GM19351 (cell line): ENCODE data around the gene PDIA5.

Experiments
- ATAC-seq: cut with Tn5 transposase; IDR thresholded peaks from one replicate; pipeline ENCODE4 v1.9.1; 2021; ENCODE audit warnings: mild to moderate bottlenecking, moderate library complexity; ENCODE audit not compliant: unreplicated experiment

PDIA5 gene

DNA sequence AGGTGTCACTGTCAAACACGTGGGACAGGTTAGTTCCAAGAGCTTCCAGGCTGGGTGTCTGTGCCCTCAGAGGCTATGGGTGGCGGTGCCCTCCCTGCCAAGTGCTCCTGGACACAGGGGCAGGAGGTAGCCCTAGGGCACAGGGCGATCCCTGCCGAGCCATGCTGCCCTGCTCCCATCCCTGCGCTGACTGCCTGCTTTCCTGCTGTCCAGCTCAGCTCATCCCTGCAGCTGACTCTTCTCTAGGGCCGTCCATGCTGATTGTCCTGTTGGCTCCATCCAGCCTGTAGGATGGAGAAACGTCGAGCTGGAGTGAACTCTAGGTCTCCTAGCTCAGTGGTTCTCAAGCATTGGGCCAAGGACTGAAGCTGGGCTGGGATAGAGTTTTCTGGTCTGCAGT, 3.7 kb downstream of the PDIA5 start:
- ATAC-seq = no peak

DNA sequence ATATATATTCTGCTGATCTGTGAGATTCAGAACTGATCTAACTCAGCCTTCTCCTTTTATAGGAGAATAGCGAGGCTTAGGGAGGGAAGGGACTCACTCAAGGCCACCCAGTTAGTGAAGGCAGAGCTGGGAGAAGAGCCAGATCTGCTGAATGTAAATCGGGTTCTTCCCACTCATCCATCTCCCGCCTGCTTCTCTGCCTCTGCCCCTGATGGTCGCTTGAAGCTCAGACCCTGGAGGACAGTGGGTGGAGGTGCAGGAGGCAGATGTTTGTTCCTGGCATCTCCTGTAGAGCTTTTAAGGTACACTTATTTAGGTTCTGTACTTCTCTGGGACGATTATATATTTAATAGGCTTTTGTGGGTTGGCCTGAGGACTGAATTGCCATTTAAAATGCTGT, 4.3 kb downstream of the PDIA5 start:
- no peak for ATAC-seq

DNA sequence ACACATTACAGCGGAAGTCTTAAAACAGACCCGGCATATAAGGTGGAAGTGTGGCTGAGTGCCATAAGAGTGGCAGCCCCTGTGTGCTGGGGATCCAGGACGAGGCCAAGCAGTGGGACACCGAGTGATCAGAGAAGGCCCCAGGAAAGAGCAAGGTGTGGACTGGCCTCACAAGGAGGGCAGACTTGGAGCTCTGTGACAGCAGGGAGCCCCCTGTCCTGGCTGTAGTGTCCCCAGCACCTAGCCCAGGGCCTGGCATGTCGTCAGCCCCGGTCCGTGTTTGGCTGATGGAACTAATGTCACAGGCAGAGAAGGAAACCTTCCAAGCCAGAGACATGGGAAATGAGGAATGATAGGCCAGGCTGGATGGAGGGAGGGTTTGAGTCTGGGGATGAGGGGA, 4.8 kb downstream of the PDIA5 start:
- no peak for ATAC-seq

DNA sequence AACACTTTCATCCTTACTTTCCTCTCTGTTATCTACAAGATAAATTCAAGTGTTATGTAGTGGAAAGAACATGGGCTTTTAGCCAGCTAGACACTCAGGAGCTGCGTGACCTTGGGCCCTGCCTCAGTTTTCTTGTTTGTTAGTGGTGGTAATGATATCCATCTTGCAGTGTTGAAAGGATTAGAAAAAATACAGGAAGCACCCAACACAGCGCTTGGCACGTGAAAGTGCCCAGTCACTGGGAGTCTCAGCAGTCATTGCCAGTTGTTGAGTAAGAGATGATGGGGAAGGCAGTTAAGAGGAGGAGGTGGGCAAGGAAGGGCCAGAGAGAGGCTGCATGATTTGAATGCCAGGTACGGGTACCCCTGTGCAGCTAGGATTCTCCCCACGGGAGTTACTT, 5.3 kb downstream of the PDIA5 start:
- ATAC-seq = no peak

DNA sequence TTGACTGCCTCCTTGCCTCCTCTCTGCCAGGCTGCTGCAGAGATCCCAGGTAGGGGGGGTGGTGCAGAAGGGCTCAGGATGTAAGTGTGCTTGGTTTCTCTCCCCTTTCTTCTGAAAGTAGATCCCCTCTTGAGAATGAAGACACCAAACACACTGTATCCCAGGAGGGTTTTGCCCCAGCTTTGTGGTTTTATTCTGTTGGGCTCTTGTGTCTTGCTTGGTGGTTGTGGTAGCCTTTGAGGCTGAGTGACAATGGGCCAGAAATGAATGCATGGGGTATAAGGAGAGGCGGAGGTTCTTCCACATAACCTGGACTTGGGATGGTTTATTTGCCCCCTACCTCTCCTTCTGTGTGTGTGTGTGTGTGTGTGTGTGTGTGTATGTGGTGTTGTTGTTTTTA, 5.7 kb downstream of the PDIA5 start:
- no peak for ATAC-seq

DNA sequence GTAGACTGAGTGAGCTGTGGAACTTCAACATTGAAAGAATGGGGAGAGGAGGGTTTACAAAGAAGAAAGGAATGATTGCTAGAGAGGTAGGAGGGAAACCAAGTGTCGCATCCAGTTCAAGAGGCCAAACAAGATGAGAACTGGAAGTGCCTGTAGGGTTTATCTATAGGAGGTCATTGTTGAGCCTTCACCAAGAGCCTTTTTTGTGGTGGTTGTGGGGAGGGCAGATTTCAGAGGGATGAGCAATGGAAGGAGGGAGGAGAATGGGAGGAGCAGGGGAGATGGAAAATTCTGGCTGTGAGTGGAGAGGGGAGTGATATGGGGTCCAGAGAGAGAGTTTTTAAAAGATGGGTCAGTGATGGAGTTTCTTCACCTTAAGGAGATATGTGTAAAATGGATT, 8.5 kb downstream of the PDIA5 start:
- ATAC-seq = no peak

DNA sequence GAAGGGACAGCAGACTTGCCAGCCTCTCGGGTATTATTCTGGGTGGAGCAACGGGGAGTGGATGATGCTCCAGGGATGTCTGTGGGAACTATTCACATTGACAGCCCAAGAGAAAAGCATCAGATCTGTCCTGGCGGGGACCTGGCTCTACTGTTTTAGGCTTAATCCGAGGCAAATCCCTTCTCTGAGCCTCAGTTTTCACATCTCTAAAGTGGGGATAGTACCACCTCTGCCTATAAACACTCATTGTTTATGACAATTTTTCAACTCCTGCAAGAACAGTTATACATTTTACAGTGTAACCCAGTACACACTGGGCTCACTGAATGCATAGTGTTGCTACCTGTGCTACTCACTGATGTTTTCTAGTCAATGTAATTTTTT, 9.3 kb downstream of the PDIA5 start:
- no peak for ATAC-seq

DNA sequence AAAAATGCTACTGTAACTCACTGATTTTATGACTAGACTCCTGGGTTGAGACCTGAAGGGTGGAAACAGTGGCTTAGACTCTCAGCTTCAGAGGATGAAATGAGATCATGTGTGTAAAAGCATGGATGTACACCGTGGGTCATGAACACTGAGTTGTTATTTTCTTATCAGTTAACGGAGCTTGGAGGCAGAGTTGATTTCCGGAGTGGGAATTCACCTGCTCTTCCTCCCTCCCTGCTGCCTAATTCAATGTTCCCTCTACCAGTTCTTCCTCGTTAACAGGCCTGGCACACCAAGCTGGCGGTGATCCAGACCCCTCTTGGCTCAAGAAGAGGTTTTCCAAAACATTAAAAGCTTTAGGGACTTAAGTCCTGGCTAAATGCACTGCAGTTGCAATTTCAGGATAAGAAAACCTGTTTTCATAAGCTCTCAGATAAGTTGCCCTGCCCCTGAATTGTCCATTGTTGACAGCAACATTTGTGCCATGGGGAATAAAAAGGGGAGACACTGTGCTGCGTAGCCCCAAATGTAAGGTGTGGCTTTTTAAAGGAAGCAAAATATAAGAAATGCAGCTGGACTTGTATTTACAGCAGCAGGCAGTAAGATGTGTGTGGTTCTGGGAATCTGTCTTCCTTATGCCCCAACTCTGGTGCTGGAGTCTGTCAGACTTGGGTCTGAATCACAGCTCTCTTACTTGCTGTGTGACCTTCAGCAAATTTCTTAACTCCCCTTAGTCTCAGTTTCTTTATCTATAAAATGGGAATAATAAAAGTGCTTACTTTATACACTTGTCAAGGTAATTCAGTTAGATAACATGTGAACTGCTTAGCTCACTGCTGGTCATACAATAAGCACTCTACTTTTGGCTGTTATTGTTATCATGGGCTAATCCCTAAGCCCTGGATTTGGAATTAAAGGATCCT, 9.9 kb downstream of the PDIA5 start:
- no peak for ATAC-seq

DNA sequence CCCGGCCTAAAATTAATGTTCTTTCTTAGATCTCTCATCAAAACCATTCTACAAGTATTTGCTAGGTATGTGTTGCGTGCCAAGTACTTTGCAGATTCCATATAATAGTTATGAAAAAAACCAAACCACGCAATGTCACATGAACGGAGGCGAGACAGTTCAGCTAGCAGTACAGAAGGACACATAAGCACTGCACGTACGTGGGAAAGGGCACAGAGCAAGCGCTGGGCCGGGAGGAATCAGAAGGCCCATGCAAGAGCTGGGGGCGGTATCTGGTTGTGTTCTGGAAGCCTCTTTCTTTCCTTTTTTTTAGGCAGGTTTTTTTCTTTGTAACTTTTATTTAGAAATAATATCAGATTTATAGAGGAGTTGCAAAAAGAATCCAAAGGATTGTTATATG, 11.3 kb downstream of the PDIA5 start:
- ATAC-seq = no peak

DNA sequence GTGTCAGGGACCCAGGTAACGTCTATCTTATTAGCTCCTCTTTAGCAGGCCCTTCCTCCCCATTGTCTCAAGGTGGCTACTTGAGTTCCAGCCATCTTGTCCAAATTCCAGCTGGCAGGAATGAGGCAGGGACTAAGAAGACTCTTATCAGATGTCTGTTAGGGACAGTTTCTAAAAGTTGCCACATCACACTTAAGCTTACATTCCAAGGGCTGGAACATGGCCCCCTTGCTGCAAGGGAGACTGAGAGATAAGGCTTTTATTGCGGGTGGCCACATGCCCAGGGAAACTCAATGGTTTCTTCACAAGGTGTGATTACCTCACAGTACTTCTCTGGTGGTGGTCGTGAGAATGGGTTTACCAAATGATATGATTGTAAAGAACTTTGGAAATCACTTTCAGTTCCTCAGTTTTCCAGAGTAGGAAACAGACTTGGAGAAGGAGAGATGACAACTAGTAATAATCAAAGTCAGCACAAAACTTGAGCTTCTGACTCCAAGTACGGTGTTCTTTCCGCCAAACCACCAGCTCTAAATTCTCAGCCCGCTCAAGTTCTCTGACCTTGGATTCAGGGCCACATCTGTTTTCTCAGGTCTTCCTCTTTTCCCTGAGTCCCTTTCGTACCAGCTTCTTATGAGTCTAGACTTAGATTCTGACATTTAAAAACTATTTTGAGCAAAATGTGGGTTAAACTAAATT, 14.2 kb downstream of the PDIA5 start:
- no peak for ATAC-seq

DNA sequence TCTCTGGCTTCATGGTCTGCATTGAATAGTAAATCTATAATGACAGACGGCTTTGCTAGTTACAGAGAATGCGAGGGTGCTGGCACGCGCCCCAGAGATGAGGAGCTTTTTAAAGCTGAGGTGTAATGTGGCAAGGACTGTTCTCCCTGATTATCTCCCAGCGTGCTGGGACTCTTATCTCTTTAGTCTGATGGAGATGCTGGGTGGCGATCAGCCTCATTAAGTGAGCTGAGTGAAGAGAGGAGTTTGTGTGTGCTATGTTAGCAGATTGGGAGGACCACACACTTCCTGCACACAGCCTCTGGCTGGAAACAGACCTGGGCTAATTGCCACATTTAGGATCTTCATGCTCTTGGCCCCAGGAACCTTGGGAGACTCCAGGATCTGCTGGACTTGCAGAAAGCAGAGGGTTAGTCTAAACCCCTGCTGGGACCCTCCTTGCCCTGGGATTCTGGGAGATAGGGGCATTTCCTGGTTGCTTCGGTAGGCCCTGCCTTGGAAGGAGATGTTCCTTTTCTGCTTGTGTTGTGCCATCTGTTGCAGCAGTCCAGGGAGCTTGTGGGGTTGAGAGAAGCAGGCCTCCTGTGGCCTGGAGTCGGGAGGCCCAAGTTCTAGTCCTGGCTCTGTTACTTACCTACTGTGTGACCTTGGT, 15.0 kb downstream of the PDIA5 start:
- ATAC-seq = no peak

DNA sequence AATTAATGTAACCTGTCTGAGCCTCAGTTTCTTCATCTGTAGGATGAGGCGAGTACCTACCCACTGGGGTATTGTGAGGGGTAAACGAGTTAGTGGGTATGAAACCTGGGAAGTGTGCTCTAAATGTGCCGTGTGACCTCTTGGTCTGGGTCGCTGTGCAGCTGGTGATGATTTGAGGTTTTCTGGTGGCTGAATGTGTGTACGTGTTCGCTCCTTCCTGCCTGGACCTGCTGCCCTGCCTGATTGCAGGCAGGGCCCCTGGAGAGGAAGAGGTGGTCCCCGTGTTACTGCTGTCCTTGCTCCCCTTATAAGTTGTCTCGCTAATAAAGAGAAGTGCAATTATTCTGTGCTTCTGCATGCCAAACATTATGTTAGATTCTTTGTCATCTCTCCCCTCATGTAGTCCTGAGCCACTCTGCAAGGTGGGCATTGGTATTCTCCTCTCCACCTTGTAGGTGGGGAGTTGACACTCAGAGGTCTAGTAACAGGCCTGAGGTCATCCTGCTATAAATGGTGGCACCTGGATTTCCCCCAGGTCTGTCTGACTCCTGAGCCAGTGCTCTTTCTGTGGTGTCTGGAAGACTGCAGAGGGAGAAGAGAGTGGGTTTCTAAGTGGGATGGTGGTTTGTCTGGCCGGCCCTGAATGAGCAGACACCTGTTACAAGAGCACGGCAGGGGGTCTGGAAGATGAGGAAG, 15.7 kb downstream of the PDIA5 start:
- peak; percentile 87 for ATAC-seq

DNA sequence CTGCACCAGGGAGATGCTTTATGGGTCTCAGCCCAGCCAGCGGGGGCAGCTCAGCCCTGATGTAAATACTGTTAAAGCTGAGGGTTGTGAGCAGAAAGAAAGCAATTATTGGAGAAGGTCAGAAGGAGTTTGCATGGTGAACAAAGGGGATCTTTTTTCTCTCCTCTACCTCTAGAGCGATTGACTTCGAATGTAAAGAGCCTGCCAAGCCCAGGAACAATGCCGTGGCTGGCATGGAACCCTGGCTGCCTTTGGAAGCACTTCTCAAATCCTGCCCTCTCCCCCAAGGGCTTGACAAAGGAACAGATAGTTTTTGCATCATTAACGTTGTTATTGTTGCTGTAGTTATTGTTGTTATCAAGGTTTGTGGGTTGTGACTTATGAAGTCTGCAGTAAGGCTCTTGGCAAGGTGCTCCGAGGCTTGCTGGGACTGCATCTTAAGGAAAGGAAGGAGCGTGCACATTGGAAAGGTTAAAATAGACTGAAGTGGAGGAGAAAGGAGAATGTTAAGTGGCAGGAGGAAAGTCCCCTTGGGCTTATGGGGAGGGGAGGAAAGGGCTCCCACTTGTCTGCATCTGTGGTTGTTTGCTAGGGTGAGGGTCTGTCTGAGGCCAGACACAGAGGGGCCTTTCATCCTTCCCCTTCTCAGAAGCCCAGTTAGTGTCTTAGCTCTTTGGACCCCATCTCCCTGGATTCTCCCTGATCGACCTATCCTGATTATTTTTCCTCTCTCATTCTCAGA, 16.7 kb downstream of the PDIA5 start:
- ATAC-seq = no peak

DNA sequence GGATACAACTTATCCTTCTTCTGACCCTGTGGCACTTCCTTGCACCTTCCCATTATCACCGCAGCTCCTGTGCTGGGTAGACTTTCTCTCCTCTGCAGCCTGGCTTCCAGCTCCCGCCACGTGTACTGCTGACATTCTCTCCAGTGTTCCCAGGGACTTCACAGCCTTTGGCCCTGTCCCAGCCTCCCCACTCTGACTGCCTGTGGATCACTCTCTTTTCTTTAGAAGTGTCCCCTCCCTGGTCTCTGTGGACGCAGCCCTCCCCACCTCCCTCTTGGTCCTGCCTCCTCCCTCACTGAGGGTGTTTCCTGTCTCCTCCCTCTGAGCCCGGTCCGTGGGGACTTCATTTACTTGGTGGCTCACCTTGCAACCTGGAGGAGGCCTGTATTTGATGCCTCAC, 17.4 kb downstream of the PDIA5 start:
- no peak for ATAC-seq

DNA sequence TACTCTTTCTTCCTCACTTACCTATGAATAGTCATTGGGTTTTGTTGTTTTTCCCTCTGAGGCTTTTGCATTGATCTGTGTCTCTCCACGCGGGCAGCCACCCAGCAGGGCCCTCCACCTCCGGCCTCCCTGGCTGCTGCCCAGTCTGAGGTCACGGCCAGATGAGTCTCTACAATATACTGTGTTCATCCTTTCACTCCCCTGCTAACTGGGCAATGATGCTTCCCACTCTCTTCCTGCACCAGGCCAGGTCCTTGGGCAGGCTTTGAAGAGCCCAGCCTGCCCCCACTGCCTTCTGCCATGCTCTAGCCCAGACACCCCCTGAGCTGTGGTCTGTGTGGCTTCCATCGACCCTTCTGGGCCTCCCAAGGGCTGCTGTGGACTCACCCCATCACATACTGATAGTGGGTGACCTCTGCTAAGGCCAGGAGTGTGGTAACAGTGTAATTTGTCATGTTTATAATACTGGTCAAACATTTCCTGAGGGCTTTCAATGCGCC, 18.0 kb downstream of the PDIA5 start:
- ATAC-seq = no peak

DNA sequence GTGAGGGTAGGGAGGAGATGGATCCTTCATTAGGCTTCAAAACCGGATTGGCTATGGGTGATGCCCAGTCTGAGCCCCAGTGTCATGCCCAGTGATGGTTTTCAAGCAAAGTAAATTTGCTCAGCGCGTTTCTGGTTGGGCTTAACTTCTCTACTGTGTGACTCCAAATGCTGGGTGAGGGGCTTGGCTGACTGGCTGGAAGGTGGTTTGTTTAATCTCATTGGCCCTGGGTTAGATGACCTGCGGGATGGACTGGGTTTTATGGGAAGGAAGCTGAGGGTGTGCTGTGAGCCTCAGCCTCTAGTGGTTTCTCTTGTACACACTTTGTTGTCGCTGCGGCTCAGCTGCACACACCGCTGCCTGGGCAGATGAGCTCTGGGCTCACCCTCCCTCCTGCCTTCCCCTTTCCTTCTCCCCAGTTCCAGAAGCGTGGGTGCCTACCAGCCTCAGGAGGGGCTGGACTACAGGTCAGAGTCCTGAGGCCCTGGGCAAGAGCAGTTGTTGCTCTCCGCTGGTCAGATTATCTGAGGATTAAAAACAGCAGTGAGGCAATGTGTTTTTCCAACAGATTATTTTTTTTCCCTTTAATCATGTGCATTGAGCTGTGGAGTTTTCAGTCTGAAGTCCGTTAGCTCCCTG, 18.6 kb downstream of the PDIA5 start:
- no peak for ATAC-seq

DNA sequence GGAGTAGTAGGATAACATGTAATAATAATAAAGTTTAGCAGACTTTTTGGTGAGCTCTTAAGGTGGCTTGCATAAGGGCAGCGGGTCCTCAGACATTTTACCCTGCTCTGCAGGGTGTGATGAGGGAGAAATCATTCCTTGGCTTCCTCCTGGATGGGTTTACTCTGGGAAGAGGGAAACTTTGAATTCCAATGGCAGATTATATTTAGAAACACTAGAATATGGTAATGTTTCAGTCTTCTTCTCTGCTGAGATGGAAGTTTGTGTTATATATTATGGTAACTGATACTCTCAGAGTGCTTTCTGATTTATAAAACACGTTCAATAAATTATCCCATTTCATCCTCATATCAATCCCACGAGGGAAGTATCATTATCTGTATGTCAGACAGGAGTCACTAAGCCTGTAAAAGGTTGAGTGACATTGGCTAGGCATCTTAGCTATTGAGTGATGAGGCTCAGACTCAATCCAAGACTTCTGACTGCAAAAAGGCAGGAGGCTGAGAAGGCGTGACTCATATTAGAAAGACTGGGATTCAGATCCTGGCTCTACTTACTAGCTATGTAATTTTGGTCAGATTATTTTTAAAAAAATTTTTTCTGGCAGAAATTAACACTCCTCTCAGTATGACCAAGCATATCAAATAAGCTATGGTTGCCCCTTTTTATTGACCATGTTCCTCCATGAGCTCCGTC, 19.3 kb downstream of the PDIA5 start:
- ATAC-seq = no peak

DNA sequence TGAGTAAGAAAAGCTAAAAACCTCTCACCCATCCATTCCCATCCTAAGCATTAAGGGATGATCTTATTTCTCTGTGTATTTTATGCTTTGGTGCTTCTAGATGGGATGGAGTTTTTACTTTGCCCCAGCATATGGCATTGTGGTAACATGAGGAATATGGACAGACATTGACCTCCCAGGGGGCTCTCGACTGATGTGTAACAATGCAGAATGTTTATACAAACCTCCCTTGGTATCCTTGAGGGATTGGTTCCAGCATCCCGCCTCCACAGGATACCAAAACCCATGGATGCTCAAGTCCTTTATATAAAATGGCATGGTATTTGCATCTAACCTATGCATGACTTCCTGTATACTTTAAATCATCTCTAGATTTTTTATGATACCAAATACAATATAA, 21.6 kb downstream of the PDIA5 start:
- ATAC-seq = no peak

DNA sequence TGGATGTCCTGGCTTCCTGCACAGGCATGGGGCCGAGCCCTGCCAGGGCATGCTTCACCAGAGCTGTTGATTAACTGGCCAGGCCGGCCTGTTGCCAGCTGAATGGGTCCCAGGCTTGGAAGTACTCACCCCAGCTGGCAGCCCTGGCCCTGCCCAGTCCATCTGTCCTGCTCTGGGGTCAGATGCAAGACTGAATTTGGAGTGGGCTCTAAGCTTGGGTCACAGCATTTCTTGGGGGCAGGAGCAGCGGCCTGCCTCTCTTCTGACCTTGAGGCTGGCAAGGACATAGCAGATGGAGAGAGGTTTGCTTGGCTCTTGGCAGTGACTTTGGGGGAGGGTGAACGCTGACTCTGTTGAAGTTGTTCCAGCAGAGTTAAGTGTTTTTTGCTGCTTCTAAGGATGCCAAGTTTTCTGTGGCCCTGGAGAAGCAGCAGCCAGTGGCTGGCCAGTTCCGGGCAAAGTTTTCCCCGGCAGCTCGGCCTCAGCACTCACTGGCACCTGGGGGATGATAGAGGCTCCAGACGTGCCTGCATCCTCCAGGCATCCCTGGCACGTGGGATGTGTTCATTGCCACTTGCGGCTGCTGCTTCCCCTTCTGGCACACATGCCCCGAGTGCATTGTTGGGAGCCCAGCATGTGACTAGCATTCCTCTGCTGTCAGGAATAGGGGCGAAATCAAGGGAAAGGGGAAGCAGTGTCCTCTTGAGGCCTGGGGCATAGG, 22.9 kb downstream of the PDIA5 start:
- ATAC-seq = no peak
